Mucosa of gallbladder (tissue), 1 donor: ENCODE data around the gene ABLIM1. TPM values are rescaled to one million over a fixed set of nuclear protein-coding genes. Genes with fewer than 3 reads are reported as not detected.
A peak's percentile ranks its signal among the peaks of the same experiment; 100 is the strongest.

ENCODE experiments used
- DNase-seq: peaks from one replicate; pipeline ENCODE4 v3.0.0-alpha.2; 2020; ENCODE audit warnings: low spot score
- total RNA-seq: library from RNA; stranded (reverse); gene quantifications from one replicate; pipeline ENCODE4 v1.2.1, GENCODE V29; 2021
- donor health status: DM: no; HTN: no; CAD: no.

Gene ABLIM1
- total RNA-seq, 1 donor from 2014 or later, result 103 TPM

- DNase-seq, result no peak
Measured at GRCh38 chr10:114648368-114648767, 9.7 kb downstream of the ABLIM1 start.

GRCh38 chr10:114647545-114648138 lies 10.4 kb downstream of the ABLIM1 start:
- DNase-seq, result no peak

GRCh38 chr10:114646426-114646825 lies 11.6 kb downstream of the ABLIM1 start:
- DNase-seq, result no peak

GRCh38 chr10:114645706-114646105 lies 12.4 kb downstream of the ABLIM1 start:
- DNase-seq, result no peak

- DNase-seq, result no peak
Measured at GRCh38 chr10:114643158-114643557, 14.9 kb downstream of the ABLIM1 start.

- DNase-seq, result no peak
Measured at GRCh38 chr10:114642729-114643128, 15.3 kb downstream of the ABLIM1 start.

GRCh38 chr10:114638821-114639625 lies 19.1 kb downstream of the ABLIM1 start:
- DNase-seq, result no peak

GRCh38 chr10:114635797-114636550 lies 22.1 kb downstream of the ABLIM1 start:
- DNase-seq, result no peak

- DNase-seq, result peak; percentile 32
Measured at GRCh38 chr10:114635101-114635500, 23.0 kb downstream of the ABLIM1 start.

- DNase-seq, result peak; percentile 59
Measured at GRCh38 chr10:114634609-114634979, 23.5 kb downstream of the ABLIM1 start.

GRCh38 chr10:114632869-114633715 lies 25.0 kb downstream of the ABLIM1 start:
- DNase-seq, result peak; percentile 21

- peak; percentile 84 for DNase-seq
Measured at GRCh38 chr10:114631666-114632417, 26.2 kb downstream of the ABLIM1 start.

GRCh38 chr10:114631090-114631665 lies 26.9 kb downstream of the ABLIM1 start:
- DNase-seq, result no peak

- DNase-seq, result no peak
Measured at GRCh38 chr10:114629824-114630730, 28.0 kb downstream of the ABLIM1 start.

- no peak for DNase-seq
Measured at GRCh38 chr10:114629083-114629823, 28.8 kb downstream of the ABLIM1 start.

GRCh38 chr10:114628106-114628505 lies 30.0 kb downstream of the ABLIM1 start:
- no peak for DNase-seq

GRCh38 chr10:114626841-114627240 lies 31.2 kb downstream of the ABLIM1 start:
- DNase-seq, result no peak

GRCh38 chr10:114624951-114625780 lies 32.9 kb downstream of the ABLIM1 start:
- DNase-seq, result no peak
